ENCODE results near the gene MAP2K2.

MAP2K2 gene

DNA sequence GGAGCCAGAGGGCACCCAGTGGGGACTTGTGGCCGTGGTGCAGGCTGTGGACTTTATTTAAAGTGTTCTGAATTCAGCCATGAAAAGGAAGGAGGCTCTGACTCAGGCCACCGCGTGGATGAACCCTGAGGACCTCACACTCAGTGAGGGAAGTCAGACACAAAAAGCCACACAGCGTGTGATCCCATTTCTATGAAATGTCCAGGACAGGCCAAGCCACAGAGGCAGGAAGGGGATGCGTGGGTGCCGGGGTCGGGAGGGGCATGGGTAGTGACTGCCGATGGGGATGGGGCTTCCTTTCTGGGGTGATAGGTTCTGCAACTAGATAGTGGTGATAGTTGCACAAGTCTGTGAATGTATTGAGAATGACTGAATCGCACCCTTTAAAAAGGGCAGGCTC, 48.5 kb downstream of the MAP2K2 start:
- DNase-seq, result no peak

GRCh38 chr19:4071610-4072009, 52.3 kb downstream of the MAP2K2 start:
- DNase-seq, result no peak

GRCh38 chr19:4069331-4069959, 54.5 kb downstream of the MAP2K2 start:
- DNase-seq, result no peak

- no peak for DNase-seq
Observed at GRCh38 chr19:4068047-4068966, 55.6 kb downstream of the MAP2K2 start.

GRCh38 chr19:4067396-4068046, 56.4 kb downstream of the MAP2K2 start:
- no peak for DNase-seq

DNA sequence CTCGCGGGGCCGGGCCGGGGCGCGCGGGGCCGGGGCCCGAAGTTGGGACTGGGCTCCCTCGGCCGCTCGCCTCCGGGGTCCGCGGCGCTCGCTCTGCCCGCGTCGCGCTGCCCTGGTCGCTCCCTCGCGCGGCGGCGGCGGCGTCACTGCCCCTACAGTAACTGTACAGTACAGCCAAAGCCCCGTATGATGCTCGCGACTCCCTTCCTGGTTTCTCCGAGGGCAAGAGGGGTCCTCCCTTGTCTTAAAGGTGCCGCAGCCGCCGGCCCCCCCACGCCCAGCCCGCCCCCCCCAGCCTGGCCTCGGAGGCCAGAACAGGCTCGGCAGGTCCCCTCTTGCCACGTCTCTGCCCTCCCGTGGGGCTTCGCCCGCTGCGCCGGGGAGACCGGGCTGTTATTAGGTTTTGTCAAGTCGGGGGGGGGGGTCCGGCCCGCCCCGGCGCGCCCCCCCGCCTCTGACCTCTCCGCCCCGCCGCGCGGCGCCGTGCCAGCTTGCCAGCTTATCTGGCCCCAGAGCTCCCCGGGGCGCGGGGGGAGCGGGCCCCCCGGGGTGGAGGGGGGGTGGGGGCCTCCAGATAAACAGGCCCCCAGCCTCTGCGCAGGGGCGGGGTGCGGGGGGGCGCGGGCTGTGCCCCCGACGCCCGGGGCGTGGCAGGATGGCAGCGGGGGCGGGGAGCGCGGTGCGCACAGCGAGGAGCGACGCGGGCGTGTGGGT, 57.1 kb downstream of the MAP2K2 start, which contains the start of gene ZBTB7A:
Gene ZBTB7A (minus strand): TSS at position 218 of the 714 bp plus-strand sequence. CDS start 11,667 bp downstream, outside the sequence.
- peak; percentile 20 for DNase-seq

DNA sequence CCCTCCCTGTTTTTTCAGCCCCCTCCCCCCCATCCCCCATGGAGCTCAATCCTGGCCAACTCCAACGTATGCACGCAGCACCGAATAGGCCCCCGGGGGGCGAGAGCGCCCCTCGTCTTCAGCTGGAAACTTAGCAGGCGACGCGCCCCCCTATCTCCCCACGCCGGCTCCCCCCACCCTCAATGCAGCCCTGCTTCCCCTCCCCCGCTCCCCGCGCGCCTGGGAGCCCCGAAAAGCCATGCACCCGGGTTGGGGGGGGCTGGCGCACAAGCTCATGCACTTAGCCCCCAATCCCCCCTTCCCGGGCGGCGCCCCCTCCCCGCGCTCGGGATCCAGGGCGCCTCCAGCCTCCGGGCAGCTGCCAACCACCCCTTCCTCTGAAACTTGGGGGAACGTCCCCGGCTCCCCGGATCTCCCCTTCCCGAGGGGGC, 57.7 kb downstream of the MAP2K2 start:
- no peak for DNase-seq

DNA sequence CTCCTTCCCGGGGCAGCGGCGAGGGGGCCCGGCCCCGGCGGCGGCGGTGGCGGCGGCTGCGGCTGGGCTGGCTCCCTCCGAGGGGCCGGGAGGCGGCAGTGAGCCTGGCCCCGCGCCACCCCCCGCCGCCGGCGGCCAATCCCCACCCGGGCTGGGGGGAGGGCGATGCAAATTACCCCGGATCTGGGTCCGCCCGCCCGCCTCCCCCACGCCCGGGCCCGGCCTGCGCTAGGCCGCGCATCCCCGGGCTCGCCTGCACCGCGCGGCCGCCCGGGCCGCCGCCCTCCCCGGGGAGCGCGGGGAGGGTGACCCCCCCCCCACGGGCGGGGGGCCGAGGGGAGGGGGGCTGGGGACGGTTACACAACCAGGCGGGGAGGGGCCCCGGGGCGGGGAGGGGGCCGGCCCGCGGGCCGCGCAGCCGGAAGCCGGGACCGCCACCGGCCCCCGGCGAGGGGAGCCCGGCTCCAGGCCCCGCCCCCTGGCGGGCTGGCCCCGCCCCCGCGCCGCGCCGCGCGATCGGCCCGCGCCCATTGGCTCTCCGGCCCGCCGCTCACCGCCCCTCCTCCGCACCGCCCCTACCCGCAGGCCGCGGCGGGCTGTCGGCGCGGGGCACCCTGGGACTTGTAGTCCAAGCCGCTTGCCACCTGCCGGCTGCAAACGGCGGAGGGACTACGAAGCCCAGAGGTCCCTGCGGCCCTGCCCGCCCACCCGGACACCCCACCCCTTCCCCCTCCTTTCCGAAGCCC, 58.3 kb downstream of the MAP2K2 start:
- DNase-seq, result peak; percentile 70

DNA sequence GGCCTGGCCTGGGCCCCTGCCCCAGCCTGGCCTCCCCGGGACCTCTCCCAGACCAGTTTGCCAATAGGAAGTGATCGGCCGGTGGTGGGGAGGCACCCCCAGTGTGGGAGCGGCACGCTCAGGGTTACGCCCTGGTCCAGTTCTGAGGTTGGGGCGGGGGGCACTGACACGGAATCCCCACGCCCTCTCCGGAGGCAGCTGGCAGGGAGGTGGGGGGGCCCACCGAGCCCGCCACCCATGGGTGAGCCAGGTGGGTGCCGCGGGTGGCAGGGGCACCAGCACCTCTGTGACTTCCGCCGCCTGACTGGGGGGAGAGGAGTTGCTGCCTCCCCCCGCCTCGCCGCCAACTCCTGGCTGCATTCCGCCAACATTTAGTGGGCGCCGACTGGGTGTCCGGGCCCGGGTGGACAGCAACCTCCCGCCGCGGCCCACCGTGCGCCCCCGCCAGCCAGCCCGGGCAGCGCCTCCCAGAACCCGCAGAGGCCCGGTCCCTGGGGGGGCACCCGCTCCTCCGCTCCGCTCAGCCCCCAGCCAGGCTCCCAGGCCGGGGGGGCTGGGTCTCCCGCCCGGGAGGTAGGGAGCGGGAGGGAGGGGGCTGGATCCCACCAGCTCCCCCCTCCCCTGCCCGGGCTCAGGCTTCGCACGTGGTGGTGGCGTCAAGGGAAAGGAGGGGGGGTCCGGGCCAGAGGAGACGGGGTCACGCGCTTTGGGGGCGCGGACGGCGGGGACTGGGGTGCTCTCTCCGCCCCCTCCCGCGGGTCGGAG, 59.2 kb downstream of the MAP2K2 start:
- no peak for DNase-seq

- no peak for DNase-seq
Observed at GRCh38 chr19:4064149-4064495, 59.8 kb downstream of the MAP2K2 start.

- no peak for DNase-seq
Observed at GRCh38 chr19:4063369-4064148, 60.4 kb downstream of the MAP2K2 start.

DNA sequence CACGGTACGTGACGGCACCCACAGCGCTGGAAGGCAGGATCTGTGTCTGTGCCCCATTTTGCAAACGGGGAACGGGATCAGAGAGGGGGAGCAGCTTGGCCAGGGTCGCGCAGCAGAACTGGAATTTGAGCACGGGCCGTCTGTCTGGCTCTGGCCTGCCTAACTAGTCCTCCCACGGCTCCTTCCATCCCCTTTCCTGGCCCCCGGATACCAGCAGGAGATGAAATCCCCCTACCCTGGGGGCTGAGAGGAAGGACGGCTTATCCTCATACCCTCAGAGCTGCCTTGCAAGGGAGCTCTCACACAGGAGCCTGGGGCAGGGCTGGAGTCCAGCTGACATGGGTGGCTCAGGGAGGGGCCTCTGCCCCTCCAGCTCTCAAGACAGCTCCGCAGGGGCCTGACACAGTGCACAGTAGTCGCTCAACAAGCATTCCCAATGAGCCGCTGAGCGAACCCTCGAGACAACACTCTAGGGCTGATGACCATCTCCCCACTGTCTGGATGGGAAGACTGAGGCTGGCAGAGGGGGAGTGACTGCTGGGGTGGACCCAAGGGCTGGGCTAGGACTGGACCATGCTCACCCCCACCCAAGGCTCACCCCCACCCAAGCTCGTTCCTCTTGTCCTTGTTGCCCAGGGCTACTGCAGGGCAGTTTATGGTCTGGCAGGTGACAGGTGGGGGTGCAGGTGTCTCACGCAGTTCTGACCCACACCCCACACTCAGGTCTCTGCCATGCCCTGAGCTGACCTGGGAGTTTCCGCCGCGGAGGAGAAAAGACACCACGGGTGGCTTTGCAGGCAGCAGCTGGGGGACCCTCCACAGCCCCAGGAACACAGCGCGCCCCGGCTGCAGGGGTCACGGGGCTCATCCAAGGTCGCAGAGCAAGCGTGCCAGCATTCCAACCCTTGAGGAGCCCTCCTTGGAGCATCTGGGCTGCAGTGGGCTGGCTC, 61.2 kb downstream of the MAP2K2 start:
- DNase-seq, result no peak

DNA sequence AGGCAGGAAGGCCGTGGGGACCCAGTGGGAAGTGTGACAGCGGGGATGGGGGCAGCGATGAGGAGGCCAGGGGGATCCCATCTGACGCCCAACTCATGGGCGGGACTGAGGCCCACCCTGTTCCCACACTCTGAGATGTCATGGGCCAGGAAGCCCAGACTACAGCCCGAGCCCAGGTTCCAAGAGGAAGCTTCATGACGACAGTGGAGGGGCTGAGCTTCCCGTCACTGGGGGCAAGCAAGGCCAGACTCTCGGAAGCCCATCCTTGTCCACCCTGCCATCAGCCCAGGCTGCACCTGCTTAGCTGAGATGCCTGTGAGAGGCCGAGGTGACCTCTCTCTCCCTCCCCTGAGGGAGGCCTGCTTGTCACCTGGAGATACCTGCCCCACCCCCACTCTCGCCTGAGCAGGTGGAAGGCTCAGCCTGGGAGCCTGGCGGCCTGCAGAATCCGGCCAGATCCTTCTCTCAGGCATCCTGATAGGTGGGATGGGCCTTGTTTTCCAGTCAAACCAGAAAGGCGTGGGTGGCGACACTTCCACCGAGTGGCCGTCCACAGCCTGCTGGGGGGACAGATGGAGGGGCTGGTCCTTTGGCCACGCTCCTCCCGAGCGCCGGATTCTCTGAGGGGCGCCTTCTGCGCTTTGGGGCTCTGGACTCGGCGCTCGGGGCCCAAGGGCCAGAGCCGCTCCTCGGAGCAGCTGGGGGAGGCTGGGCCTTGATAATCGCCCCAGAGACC, 62.1 kb downstream of the MAP2K2 start:
- no peak for DNase-seq

DNA sequence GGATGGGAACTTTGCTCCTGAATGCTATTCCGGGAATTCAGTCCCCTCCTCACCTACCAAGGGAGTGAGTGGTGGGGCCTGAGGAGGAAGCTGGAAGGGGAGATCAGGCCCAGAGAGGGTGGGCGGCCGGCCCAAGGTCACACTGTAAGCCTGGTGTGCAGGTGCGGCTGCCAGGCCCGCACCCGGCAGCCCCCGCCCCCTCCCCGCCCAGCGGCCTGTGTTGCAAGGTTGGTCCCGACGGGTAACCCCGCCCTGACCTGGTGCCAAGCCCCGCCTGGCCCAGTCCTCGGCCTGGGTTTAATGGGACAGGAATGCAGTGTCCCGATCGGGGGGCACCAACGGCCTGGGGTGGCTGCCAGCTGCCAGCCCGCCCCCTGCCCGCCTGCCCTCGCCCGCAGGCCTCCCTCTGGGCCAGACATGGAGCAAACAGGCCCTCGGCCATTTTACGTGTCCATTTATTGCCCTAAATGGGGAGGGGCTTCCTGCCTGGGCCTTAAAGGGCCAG, 62.7 kb downstream of the MAP2K2 start:
- DNase-seq, result no peak

DNA sequence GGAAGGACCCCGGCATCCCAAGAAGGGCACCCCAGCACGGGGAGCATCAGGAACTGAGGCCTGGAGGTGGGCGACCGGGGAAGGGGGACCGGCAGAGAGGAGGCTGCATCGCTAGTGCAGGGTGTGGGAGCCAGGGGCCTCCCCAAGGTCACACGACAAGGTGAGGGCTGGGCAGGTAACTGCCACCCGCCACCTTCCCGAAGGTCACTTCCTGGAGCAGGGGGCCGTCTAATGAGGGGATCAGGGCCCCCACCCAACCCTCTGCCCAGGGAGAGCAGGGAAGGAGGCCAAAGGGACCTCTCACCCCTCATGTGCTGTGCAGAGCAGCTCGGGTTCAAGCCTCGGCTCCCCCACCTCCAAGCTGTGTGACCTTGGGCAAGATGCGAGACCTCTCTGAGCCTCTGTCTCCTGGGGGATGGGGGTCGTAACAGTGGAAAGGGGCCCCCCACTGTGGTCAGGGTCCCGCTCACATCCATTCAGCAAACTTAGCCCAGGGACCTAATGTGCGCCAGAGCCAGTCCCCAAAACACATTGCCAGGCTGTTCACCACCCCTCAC, 63.2 kb downstream of the MAP2K2 start:
- DNase-seq, result no peak

DNA sequence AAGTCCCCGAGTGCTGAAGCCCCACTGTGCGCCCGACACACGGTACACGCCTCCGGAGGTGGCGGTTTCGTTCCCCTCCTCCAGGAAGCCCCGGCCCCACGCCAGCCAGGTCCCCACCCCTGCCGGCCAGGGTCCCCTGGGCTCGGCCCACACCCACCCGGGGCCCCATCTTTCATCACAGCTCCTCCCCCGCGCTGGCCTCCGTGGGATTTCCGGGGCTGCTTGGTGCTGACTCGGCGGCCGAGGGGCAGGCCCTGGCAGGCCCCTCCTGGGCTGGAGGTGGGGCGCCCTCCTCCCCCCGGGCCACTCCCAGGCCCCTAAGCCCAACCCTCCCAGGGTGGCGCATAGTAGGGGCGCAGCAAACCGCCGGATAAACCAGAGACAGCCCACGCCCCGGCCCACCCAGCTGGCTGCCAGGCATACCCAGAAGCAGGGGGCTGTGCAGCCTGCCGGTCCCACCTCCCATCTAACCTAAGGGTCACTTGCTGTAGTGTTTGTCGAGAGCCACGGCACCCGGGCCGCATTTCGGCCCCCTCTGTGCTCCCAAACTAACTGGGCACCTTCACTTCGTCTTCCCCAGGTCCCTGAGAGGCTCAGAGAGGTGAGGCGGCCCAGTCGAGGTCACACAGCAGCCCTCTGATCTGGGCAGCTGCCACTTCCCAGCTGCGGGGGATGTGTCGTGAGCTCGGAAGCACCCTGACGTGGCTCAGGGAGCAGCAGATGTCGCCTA, 63.9 kb downstream of the MAP2K2 start:
- no peak for DNase-seq

- no peak for DNase-seq
Observed at GRCh38 chr19:4059453-4059871, 64.5 kb downstream of the MAP2K2 start.

Measured in SIG-M5 (cell line).